Measurements from ENCODE around the gene SPATA32. TPM values are rescaled to one million over a fixed set of nuclear protein-coding genes. Genes with fewer than 3 reads are reported as not detected.

The SPATA32 gene
- total RNA-seq, 6 experiments from 2014 or later = not detected

DNA sequence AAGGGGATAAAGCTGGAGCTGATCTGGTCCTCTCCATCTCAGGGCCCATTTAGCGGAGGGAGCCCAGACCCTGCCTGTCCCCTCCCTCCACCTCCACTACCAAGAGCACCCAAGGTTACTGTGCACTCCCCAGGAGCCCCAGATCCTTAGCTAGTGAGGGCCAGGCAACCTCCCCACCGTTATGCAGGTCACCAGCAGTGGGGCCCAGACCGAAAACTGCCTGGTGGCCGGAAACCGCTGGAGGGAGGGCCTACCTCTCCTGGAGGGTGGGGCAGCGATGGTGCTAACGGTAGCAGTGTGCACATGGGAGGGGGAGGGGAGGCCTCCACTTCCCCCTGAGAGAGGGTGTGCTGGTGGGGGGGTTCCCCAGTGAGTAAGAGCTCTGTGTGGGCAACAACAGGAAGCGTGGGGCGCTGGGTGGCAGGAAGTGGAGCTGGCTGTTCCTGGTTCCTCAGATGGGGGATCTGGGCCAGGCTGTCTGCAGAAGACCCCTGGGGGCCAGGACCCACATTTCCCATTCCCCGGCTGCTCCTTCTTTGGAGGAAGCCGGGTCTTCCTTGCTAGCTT lies 35.8 kb downstream of the SPATA32 start:
- H3K27ac ChIP-seq = peak overlapping the region in 2 of 3 donors; percentile 67 to 69
- DNase-seq = peak; percentile 80 to 89 (median 81)
- no peaks in the 10 kb centered on the region for H3K9me3 ChIP-seq
- intact Hi-C loops (cut with DNase I) = loop anchor here in 1 of 2 donors (10.0 kb wide), 1 partner anchor 159 kb away; no protein-coding TSS in a partner anchor
- H3K27me3 ChIP-seq = no peaks in the 10 kb centered on the region
- whole genome bisulfite sequencing (ENCODE audit: insufficient coverage, low coverage, low lambda C conversion rate, missing lambda C conversion rate) = 42% methylated on average over 2 of the region's 11 CpGs
- peak; percentile 62 to 67 (median 64) for ATAC-seq
- TF ChIP-seq, protein P1, sequence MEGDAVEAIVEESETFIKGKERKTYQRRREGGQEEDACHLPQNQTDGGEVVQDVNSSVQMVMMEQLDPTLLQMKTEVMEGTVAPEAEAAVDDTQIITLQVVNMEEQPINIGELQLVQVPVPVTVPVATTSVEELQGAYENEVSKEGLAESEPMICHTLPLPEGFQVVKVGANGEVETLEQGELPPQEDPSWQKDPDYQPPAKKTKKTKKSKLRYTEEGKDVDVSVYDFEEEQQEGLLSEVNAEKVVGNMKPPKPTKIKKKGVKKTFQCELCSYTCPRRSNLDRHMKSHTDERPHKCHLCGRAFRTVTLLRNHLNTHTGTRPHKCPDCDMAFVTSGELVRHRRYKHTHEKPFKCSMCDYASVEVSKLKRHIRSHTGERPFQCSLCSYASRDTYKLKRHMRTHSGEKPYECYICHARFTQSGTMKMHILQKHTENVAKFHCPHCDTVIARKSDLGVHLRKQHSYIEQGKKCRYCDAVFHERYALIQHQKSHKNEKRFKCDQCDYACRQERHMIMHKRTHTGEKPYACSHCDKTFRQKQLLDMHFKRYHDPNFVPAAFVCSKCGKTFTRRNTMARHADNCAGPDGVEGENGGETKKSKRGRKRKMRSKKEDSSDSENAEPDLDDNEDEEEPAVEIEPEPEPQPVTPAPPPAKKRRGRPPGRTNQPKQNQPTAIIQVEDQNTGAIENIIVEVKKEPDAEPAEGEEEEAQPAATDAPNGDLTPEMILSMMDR (IDR thresholded peaks at IDR 0.05) = no peak
- TF ChIP-seq POLR2A (IDR thresholded peaks at IDR 0.05) = no peak
- no peaks in the 10 kb centered on the region for H3K4me1 ChIP-seq
- no peaks in the 10 kb centered on the region for H3K36me3 ChIP-seq
- peak overlapping the region in 1 of 3 donors; percentile 4 for H3K4me3 ChIP-seq

DNA sequence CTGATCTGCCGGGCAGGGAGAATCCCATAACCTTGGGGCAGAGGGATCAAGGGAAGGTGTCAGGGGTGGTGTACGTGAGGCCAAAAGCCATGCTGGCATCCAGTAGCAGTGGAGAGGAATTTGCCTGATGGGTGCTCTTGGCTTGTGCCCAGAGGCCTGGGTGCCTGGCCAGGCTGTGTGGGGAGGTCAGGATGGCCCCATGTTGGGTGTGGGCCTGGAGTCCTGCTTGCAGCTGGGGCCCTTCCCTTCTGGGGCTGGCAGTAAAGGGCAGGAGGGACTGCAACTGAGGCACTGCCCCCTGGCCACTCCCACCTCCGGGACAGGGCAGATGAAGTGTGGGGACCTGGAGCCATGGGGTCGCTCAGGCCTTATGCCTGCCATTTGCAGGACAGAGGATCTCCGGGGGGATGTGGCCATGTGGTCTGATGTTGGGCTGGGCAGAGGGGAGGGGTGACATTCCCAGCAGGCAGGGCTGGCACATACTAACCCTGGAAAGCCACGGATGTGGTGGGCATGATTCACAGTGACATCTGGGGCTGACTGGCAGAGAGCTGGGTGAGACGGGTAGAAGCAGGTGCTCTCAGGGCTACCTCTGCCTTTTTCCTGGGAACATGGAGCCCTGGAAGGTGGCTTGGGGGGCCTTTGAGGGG lies 36.7 kb downstream of the SPATA32 start:
- no peaks in the 10 kb centered on the region for H3K27me3 ChIP-seq
- 20% methylated on average over 2 of the region's 7 CpGs for WGBS (ENCODE audit: insufficient coverage, low coverage, low lambda C conversion rate, missing lambda C conversion rate)
- peak in 1 of 3 donors; percentile 52 for DNase-seq
- no peak for ATAC-seq
- no peaks in the 10 kb centered on the region for H3K4me1 ChIP-seq
- no peak overlapping the region for H3K4me3 ChIP-seq
- intact Hi-C loops (cut with DNase I) = loop anchor here in 1 of 2 donors (10.0 kb wide), 1 partner anchor 160 kb away; no protein-coding TSS in a partner anchor
- TF ChIP-seq, protein P1 (IDR thresholded peaks at IDR 0.05) = no peak
- TF ChIP-seq POLR2A (IDR thresholded peaks at IDR 0.05) = no peak
- no peaks in the 10 kb centered on the region for H3K9me3 ChIP-seq
- H3K36me3 ChIP-seq = no peaks in the 10 kb centered on the region
- peak overlapping the region in 2 of 3 donors; percentile 38 to 51 for H3K27ac ChIP-seq

DNA sequence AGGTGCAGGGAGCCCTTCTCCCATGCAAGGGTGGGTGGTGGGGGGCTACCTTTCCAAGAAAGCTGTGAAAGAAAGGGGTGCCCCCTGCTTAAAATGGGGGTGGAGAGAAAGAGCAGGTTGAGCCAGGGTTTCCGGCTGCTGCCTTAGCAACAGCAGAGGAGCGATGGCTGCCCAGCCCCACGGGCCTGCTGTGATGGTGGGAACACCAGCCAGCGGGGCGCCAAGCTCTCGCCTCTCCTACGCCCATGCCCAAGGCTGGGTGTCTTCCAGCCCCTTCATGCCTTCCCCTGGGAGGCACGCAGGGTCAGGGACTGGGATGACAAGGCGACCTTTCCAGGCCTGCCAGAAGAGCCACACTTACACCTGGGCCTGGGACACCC lies 37.2 kb downstream of the SPATA32 start:
- no peak for TF ChIP-seq POLR2A (IDR thresholded peaks at IDR 0.05)
- TF ChIP-seq, protein P1 (IDR thresholded peaks at IDR 0.05) = no peak
- ATAC-seq = no peak

DNA sequence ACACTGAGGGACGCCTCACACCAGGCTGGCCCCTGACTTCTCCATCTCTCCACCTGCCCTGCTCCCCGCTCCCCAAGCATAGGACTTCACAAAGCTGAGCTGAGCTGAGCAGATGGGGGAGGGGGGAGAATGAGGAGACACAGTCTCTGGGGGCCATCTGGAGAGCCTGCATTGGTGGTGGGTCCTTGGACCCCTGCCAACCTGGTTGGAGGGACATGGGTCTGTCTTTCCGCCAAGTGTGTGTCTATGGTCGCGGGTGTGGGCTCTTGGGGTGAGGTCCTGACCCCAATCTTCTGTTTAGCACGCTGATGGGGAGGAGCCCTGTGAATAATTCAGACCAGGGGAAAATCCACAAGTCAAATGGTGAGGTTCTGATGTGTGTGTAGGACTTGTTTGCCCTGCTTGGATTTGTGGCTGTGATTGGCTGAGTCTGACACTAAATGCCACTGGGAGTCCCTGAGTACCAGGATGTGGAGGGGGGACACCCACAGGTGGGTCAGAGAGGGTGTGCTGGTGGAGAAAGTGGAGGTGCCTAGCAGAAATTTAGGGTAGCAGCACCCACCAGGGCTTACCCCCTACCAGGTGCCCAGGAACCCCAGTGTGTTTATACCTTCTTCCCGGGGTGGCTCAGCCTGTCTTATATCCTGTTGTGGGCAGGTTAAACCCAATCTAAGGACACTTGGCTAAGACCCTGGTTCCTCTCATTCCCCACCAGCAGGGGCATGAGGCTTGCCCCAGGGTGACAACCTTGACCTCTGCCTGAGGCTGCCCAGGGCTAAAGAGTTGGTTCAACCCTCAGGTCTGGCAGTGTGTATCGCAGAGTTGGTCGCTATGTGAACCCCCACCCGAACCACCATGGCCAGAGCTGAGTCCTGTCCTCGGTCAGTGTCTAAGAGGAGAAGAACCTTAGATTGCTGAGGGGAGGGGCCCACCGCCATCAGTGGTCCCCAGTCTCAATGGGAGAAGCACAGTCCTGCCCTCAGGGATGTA lies 38.1 kb downstream of the SPATA32 start:
- Histone ChIP-seq H3K4me1 (no peaks in the 10 kb centered on the region), H3K27ac (peak overlapping the region in 2 of 3 donors; percentile 54 to 60), H3K9me3 (no peaks in the 10 kb centered on the region), H3K4me3 (peak overlapping the region in 1 of 3 donors; percentile 56), H3K36me3 (no peaks in the 10 kb centered on the region), H3K27me3 (no peaks in the 10 kb centered on the region)
- no peak for DNase-seq
- ATAC-seq = no peak
- 71% methylated on average over 4 of the region's 12 CpGs for WGBS (ENCODE audit: insufficient coverage, low coverage, low lambda C conversion rate, missing lambda C conversion rate)
- TF ChIP-seq, protein P1 (IDR thresholded peaks at IDR 0.05) = no peak
- no peak for TF ChIP-seq POLR2A (IDR thresholded peaks at IDR 0.05)
- intact Hi-C loops (cut with DNase I) = loop anchor here in 1 of 2 donors (10.0 kb wide), 1 partner anchor 161 kb away; no protein-coding TSS in a partner anchor

More for the DNA sequence above, 37.2 kb downstream of the SPATA32 start:
- H3K27me3 ChIP-seq = no peaks in the 10 kb centered on the region
- no peaks in the 10 kb centered on the region for H3K4me1 ChIP-seq
- no peaks in the 10 kb centered on the region for H3K9me3 ChIP-seq
- intact Hi-C loops (cut with DNase I) = loop anchor here in 1 of 2 donors (10.0 kb wide), 1 partner anchor 160 kb away; no protein-coding TSS in a partner anchor
- H3K4me3 ChIP-seq = no peak overlapping the region
- peak overlapping the region in 2 of 3 donors; percentile 38 to 51 for H3K27ac ChIP-seq
- WGBS (ENCODE audit: insufficient coverage, low coverage, low lambda C conversion rate, missing lambda C conversion rate) = 50% methylated on average over 1 of the region's 9 CpGs
- no peaks in the 10 kb centered on the region for H3K36me3 ChIP-seq
- no peak for DNase-seq
